Epithelial cell of esophagus (primary cell): ENCODE results near the gene VTI1A.

Source experiments
- DNase-seq: peaks from one replicate; pipeline ENCODE4 v3.0.0; 2010; ENCODE audit warnings: low read depth
- H3K4me3 ChIP-seq: 2 replicates; pipeline ENCODE4 v1.5.1; 2011; ENCODE audit warnings: mild to moderate bottlenecking, low read length, control low read depth
- TF ChIP-seq, protein P1 (sequence below): IDR thresholded peaks from 2 replicates; pipeline ENCODE4 v1.5.1; 2011; ENCODE audit warnings: low read depth, mild to moderate bottlenecking, low read length, control low read depth, inconsistent platforms; ENCODE audit not compliant: insufficient read depth; ENCODE audit errors: missing control alignments

The VTI1A gene

DNA sequence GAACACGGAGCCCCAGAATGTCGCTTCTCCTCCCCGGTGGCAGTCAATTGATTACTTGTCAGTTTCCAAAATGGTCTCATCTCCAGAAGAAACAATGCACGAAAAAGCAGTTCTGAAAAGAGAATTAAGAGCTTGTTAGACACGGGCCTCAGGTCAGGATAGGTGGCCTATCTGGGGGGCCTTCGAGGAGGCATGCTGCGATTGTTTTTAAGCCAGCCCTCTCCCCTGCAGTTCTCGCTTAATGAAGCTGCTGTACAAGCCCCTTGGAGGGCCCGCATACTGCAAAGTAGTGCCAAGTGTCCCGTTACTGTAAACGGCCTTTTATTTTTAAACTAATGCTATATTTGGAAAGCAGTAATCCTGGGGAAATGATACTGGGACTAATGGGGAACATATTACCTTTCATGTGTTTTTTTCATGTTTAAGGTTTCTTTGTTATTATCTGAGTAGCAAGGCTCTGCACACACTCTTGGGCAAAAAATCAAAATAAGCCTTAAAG lies 388.3 kb downstream of the VTI1A start:
- no peak overlapping the region for H3K4me3 ChIP-seq
- TF ChIP-seq, protein P1, sequence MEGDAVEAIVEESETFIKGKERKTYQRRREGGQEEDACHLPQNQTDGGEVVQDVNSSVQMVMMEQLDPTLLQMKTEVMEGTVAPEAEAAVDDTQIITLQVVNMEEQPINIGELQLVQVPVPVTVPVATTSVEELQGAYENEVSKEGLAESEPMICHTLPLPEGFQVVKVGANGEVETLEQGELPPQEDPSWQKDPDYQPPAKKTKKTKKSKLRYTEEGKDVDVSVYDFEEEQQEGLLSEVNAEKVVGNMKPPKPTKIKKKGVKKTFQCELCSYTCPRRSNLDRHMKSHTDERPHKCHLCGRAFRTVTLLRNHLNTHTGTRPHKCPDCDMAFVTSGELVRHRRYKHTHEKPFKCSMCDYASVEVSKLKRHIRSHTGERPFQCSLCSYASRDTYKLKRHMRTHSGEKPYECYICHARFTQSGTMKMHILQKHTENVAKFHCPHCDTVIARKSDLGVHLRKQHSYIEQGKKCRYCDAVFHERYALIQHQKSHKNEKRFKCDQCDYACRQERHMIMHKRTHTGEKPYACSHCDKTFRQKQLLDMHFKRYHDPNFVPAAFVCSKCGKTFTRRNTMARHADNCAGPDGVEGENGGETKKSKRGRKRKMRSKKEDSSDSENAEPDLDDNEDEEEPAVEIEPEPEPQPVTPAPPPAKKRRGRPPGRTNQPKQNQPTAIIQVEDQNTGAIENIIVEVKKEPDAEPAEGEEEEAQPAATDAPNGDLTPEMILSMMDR: no peak
- DNase-seq: no peak

DNA sequence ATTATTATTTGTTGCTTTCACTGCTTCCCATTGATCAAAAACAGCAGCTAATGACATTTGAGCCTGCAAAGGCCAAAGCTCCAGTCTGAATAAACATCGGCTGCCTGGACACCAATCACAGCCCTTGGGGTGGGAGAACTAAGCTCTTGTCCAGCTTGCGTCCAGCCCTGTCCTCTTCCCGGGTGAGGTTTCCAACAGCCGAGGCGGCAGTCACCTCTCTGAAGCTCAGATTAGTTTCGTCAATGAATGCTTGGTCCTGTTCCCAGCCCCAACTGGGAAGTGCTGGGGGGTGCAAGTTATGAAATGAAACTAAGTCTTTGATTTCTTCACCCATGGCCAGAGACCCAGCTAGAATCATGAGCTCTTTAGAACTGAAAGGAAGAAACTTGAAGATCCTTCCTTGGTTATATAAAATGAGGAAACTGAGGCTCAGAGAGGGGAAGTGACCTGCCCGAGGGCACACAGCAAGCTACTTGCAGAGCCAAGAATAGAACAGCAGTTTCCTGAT lies 389.0 kb downstream of the VTI1A start:
- H3K4me3 ChIP-seq: no peak overlapping the region
- TF ChIP-seq, protein P1: no peak
- DNase-seq: no peak

DNA sequence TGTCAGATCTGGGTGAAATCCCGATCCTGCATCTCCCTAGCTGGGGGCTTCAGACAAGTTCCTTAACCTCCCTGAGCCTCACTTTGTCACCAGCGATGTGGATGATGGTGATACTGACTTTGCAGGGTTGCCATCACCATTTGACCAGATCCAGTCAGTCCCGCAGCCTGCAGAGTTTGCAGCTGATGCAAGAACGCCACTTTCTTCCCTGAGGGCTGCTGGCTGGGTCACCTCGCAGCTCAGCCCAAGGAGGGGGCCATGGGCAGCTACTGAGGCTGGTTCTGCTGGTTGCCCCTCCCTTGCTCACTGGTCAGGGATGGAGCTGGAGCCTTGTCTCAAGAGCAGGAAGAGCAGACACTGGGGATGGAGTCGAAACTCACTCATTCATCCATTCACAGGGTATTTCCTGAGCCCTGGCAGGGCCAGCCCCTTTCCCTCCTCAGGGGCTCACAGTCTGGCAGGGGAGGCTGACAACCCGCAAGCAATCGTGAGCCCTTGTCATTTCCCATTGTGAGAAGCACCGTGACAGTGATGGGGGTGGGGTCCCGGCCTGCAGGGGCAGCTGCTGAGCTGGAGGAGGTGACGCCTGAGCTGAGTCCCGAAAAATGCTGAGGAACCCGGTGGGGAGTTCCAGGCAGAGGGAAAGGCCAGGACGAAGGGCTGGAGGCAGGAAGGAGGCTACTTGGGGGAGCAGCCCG lies 391.9 kb downstream of the VTI1A start:
- TF ChIP-seq, protein P1: no peak
- H3K4me3 ChIP-seq: no peak overlapping the region
- no peak for DNase-seq

DNA sequence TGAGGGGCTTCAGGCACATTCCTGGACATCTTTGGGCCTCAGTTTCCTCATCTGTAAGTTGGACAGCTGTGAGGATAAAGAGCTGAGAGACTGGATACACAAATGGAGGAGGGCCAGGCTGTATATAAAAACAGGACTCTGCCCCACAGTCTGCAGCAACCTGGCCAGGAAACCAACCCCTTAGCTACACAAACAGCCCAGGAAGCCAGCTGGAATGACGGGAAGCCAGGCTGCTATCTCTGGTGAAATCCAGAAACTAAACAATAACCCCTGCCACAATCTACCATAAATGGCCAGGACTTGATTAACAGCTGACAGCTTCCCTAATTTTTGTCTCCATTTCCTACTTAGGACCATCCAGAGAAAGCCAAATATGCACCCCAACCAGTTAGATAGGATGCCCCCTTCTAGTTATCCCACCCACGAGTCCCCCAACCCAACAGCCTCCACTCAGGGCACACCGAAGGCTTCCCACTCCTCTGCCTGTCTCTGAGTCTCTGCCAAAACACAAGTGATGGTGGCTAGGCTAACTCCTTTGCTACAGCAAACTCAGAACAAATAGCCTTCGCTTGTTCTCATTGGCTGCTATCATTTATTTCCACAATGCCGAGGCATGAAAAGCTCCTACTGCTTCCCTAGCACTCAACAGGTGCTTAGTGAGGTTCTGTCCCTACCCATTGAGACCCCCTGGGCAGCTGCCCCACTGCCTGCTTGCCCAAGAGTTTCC lies 393.1 kb downstream of the VTI1A start:
- H3K4me3 ChIP-seq: no peak overlapping the region
- DNase-seq: no peak
- TF ChIP-seq, protein P1: no peak

DNA sequence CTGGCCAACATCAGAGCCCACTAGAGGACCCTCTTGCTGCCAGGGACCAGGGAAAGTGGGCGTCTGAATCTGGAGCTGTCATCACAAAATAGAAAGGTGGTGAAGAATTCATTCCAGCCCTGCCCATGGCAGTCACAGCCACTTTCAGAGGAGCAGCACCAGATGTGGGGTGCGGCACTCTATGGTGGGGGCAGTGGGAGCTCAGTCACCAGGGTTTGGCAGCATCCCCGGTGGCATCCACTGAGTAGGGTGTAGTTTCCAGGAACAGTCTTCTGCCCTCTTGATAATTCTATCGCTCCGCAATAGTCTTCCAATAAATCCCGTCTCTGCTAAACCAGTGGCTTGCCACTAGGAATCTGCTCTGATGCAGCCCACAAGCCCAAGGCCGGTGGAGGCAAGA lies 394.5 kb downstream of the VTI1A start:
- DNase-seq: no peak
- TF ChIP-seq, protein P1: no peak
- no peak overlapping the region for H3K4me3 ChIP-seq

DNA sequence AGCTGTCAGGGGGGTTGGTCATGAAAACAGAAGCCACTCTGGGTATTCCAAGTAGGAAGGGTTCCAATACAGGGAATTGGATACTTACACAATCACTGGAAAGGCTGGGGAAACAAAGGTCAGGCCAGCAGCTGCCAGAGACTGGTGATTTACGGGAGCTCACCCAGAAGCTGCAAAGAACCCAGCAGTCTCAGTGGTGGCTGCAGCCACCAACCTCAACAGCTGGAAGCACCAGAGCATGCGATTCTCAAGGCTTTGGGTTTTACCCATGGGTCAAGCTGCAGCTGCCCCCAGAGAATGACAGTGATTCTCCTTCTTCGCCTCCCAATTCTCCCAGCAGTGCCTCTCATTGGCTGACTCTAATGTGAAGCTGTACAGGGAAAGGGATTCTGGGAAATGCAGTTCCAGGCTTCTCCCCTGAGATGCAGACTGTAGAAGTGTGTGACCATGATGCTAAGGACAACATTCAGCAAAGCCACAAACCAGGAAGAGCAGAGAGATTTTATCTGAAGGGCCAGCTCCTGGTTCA lies 395.9 kb downstream of the VTI1A start:
- TF ChIP-seq, protein P1: no peak
- H3K4me3 ChIP-seq: no peak overlapping the region
- DNase-seq: no peak
